H1 (cell line): ENCODE measurements around the gene SLC39A11. TPM values are rescaled to one million over a fixed set of nuclear protein-coding genes. Genes with fewer than 3 reads are reported as not detected.

Experiments used
- JUN ChIP-seq: IDR thresholded peaks from 2 replicates; pipeline ENCODE4 v1.6.1; 2011; ENCODE audit warnings: low read depth, mild to moderate bottlenecking, improper control_type of control experiment, low read length
- polyA plus RNA-seq, 7 experiments: library from polyadenylated mRNA; depleted of rRNA in 3 of 7; stranded (reverse) in 5 of 7; unstranded in 2 of 7; fragments of >200 nt in 5 of 7; fragments of 200-250 nt in 2 of 7; gene quantifications; 1 replicate in 5 of 7; 2 replicates in 1 of 7; 4 replicates in 1 of 7; pipeline versions ENCODE4 v1.2.1 to v1.2.3, GENCODE V29; 2011 to 2013; ENCODE audit warnings: missing spikeins in 2 of 7, mixed read lengths in 2 of 7
- total RNA-seq: library from RNA; stranded (reverse); fragmentation: NEBNext Ultra II Directional; extraction: Animal tissue kit (Norgen Biotek cat#: 25700); gene quantifications from 2 replicates; pipeline ENCODE4 v1.2.1, GENCODE V29; 2021
- TF ChIP-seq, protein P1 (sequence below): fragments of 300-600 bp; sonication (generic); IDR thresholded peaks from 2 replicates; pipeline ENCODE4 v1.7.1; 2012; ENCODE audit warnings: low read length, moderate library complexity, mild to moderate bottlenecking, inconsistent platforms; ENCODE audit not compliant: insufficient replicate concordance

The SLC39A11 gene
- total and polyA plus RNA-seq, 2 of the 8 experiments (the other 6 are each of a cell fraction or from before 2014, with no cell fraction given), result 12.2 to 19.6 TPM

DNA sequence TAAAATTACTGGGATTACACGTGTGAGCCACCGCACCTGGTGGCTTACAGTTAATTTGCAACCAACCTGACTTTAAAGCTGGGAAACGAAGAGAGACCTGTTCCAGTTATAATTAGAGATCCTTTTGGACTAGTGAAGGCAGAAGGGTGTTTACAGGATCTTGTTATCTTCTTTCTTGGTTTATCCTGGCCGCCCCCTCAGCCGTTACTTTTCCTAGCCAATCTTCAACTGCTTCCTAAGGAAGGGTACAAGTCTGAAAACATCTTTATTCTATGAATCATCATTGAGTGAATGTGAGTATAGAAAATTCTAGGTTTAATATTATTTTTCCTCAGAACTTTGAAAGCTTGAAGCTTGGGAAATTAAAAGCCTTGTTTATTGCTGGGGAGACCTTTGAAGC lies 286.5 kb downstream of the SLC39A11 start (continued):
- TF ChIP-seq, protein P1, sequence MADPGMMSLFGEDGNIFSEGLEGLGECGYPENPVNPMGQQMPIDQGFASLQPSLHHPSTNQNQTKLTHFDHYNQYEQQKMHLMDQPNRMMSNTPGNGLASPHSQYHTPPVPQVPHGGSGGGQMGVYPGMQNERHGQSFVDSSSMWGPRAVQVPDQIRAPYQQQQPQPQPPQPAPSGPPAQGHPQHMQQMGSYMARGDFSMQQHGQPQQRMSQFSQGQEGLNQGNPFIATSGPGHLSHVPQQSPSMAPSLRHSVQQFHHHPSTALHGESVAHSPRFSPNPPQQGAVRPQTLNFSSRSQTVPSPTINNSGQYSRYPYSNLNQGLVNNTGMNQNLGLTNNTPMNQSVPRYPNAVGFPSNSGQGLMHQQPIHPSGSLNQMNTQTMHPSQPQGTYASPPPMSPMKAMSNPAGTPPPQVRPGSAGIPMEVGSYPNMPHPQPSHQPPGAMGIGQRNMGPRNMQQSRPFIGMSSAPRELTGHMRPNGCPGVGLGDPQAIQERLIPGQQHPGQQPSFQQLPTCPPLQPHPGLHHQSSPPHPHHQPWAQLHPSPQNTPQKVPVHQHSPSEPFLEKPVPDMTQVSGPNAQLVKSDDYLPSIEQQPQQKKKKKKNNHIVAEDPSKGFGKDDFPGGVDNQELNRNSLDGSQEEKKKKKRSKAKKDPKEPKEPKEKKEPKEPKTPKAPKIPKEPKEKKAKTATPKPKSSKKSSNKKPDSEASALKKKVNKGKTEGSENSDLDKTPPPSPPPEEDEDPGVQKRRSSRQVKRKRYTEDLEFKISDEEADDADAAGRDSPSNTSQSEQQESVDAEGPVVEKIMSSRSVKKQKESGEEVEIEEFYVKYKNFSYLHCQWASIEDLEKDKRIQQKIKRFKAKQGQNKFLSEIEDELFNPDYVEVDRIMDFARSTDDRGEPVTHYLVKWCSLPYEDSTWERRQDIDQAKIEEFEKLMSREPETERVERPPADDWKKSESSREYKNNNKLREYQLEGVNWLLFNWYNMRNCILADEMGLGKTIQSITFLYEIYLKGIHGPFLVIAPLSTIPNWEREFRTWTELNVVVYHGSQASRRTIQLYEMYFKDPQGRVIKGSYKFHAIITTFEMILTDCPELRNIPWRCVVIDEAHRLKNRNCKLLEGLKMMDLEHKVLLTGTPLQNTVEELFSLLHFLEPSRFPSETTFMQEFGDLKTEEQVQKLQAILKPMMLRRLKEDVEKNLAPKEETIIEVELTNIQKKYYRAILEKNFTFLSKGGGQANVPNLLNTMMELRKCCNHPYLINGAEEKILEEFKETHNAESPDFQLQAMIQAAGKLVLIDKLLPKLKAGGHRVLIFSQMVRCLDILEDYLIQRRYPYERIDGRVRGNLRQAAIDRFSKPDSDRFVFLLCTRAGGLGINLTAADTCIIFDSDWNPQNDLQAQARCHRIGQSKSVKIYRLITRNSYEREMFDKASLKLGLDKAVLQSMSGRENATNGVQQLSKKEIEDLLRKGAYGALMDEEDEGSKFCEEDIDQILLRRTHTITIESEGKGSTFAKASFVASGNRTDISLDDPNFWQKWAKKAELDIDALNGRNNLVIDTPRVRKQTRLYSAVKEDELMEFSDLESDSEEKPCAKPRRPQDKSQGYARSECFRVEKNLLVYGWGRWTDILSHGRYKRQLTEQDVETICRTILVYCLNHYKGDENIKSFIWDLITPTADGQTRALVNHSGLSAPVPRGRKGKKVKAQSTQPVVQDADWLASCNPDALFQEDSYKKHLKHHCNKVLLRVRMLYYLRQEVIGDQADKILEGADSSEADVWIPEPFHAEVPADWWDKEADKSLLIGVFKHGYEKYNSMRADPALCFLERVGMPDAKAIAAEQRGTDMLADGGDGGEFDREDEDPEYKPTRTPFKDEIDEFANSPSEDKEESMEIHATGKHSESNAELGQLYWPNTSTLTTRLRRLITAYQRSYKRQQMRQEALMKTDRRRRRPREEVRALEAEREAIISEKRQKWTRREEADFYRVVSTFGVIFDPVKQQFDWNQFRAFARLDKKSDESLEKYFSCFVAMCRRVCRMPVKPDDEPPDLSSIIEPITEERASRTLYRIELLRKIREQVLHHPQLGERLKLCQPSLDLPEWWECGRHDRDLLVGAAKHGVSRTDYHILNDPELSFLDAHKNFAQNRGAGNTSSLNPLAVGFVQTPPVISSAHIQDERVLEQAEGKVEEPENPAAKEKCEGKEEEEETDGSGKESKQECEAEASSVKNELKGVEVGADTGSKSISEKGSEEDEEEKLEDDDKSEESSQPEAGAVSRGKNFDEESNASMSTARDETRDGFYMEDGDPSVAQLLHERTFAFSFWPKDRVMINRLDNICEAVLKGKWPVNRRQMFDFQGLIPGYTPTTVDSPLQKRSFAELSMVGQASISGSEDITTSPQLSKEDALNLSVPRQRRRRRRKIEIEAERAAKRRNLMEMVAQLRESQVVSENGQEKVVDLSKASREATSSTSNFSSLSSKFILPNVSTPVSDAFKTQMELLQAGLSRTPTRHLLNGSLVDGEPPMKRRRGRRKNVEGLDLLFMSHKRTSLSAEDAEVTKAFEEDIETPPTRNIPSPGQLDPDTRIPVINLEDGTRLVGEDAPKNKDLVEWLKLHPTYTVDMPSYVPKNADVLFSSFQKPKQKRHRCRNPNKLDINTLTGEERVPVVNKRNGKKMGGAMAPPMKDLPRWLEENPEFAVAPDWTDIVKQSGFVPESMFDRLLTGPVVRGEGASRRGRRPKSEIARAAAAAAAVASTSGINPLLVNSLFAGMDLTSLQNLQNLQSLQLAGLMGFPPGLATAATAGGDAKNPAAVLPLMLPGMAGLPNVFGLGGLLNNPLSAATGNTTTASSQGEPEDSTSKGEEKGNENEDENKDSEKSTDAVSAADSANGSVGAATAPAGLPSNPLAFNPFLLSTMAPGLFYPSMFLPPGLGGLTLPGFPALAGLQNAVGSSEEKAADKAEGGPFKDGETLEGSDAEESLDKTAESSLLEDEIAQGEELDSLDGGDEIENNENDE, result no peak
- no peak for TF ChIP-seq JUN
